ENCODE data around the gene SSTR1. TPM values are rescaled to one million over a fixed set of nuclear protein-coding genes. Genes with fewer than 3 reads are reported as not detected.
"Not testable (repeated sequence)": the region's sequence is repeated elsewhere in the genome, so short reads cannot be mapped to it uniquely, and the experiment has no call there.

The SSTR1 gene
- total RNA-seq, 4 donors from 2014 or later, result 0.16 to 1.2 (median 0.37) TPM

DNA sequence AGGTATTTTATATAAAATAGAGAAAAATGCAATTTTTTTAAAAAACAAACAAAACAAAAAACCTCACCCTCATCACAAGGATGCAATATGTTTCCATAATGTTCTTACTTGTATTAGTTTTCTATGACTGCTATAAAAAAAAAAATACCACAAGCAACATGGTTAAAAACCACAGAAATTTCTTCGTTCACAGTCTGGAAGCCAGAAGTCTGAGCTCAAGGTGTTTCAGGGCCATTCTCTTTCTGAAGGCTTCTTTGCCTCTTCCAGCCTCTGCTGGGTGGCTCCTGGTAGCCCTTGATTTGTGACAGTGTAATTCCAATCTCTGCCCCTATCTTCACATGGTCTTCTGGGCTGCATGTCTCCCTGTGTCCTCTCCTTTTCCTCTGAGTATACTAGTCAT is 21.5 kb upstream of the SSTR1 start:
- 64 to 84% methylated on average over 1 of the region's 1 CpG for WGBS, 2 donors (ENCODE audit: low coverage in 1 of 2)
- no peak overlapping the region for H3K4me3 ChIP-seq
- H3K27ac ChIP-seq, result no peak overlapping the region
- no peaks in the 10 kb centered on the region for H3K36me3 ChIP-seq
- no peaks in the 10 kb centered on the region for H3K9me3 ChIP-seq
- H3K27me3 ChIP-seq, result no peaks in the 10 kb centered on the region
- H3K4me1 ChIP-seq, result no peaks in the 10 kb centered on the region
- TF ChIP-seq POLR2A (IDR thresholded peaks at IDR 0.05) (no peak), EP300 (IDR thresholded peaks at IDR 0.05) (no peak), POLR2AphosphoS5 (IDR thresholded peaks at IDR 0.05) (no peak)
- TF ChIP-seq, protein P1, sequence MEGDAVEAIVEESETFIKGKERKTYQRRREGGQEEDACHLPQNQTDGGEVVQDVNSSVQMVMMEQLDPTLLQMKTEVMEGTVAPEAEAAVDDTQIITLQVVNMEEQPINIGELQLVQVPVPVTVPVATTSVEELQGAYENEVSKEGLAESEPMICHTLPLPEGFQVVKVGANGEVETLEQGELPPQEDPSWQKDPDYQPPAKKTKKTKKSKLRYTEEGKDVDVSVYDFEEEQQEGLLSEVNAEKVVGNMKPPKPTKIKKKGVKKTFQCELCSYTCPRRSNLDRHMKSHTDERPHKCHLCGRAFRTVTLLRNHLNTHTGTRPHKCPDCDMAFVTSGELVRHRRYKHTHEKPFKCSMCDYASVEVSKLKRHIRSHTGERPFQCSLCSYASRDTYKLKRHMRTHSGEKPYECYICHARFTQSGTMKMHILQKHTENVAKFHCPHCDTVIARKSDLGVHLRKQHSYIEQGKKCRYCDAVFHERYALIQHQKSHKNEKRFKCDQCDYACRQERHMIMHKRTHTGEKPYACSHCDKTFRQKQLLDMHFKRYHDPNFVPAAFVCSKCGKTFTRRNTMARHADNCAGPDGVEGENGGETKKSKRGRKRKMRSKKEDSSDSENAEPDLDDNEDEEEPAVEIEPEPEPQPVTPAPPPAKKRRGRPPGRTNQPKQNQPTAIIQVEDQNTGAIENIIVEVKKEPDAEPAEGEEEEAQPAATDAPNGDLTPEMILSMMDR (IDR thresholded peaks at IDR 0.05), result no peak
- ATAC-seq, result no peak

DNA sequence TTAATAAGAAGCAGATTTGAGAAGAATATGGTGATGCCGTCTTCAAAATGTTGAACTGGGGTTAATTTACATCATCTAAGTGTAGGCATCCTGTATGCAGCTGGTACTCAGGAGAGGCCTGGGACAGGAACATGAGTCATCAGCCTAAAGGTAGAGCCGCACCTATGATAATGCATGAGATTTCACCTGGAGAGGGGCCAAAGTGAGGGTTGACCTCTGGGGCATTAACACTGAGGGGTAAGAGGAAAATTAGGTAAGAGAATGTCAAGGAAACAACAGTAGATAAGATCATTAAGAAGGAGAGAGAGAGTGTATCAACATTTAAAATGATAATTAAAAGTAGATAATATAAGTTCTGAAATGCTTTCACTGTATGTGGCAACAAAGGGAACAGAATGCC is 20.2 kb upstream of the SSTR1 start:
- Histone ChIP-seq H3K27ac (no peak overlapping the region), H3K9me3 (no peaks in the 10 kb centered on the region), H3K4me3 (no peak overlapping the region), H3K27me3 (no peaks in the 10 kb centered on the region), H3K4me1 (no peaks in the 10 kb centered on the region), H3K36me3 (no peaks in the 10 kb centered on the region)
- no peak for TF ChIP-seq POLR2A (IDR thresholded peaks at IDR 0.05)
- TF ChIP-seq EP300 (IDR thresholded peaks at IDR 0.05), result no peak
- TF ChIP-seq, protein P1 (IDR thresholded peaks at IDR 0.05), result no peak
- TF ChIP-seq POLR2AphosphoS5 (IDR thresholded peaks at IDR 0.05), result no peak
- 63 to 86% methylated on average over 2 of the region's 2 CpGs for whole genome bisulfite sequencing, 2 donors (ENCODE audit: low coverage in 1 of 2)
- no peak for ATAC-seq

DNA sequence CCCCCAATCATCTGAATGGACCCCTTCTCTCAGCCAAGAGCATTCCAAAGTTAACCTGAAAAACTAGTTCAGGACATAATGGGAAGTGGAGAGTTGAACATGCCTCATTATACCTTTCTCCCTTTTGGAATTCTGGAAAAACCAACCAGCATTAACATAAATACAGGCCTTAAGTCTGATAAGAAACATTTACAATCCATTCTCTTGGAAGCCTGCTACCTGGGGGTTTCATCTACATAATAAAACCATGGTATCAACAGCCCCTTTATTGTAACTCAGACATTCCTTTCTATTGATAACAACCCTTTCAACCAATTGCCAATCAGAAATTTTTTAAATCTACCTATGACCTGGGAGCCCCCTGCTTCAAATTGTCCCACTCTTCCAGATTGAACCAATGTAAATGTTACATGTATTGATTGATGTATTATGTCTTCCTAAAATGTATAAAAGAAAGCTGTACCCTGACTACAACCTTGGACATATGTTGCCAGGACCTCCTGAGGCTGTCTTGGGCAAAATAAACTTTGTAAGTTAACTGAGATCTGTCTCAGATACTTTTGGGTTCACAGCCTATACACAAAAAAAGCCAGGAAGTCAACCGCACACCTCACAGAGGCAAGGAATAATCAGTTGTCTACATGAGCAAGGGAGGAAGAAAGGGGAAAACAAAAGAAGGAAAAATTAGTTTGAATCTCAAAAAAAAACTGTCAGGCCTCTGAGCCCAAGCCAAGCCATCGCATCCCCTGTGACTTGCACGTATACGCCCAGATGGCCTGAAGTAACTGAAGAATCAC is 17.6 kb upstream of the SSTR1 start:
- H3K4me1 ChIP-seq, result no peaks in the 10 kb centered on the region
- H3K27ac ChIP-seq, result no peak overlapping the region
- no peak for ATAC-seq
- no peaks in the 10 kb centered on the region for H3K9me3 ChIP-seq
- H3K27me3 ChIP-seq, result no peaks in the 10 kb centered on the region
- no peaks in the 10 kb centered on the region for H3K36me3 ChIP-seq
- no peak overlapping the region for H3K4me3 ChIP-seq
- WGBS, 2 donors (ENCODE audit: low coverage in 1 of 2), result 75% methylated on average over 4 of the region's 4 CpGs; no CpG with 5 or more reads in 1 of the 2 donors
- TF ChIP-seq EP300 (IDR thresholded peaks at IDR 0.05) (no peak), POLR2A (IDR thresholded peaks at IDR 0.05) (no peak), POLR2AphosphoS5 (IDR thresholded peaks at IDR 0.05) (no peak)
- TF ChIP-seq, protein P1 (IDR thresholded peaks at IDR 0.05), result no peak

DNA sequence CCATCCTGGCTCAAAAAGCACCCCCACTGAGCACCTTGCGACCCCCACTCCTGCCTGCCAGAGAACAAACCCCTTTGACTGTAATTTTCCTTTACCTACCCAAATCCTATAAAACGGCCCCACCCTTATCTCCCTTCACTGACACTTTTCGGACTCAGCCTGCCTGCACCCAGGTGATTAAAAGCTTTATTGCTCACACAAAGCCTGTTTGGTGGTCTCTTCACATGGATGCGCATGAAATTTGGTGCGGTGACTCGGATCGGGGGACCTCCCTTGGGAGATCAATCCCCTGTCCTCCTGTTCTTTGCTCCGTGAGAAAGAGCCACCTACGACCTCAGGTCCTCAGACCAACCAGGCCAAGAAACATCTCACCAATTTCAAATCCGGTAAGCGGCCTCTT is 16.9 kb upstream of the SSTR1 start:
- not testable (repeated sequence) for ATAC-seq, H3K4me3 ChIP-seq, H3K36me3 ChIP-seq, H3K27me3 ChIP-seq, H3K27ac ChIP-seq, H3K4me1 ChIP-seq, H3K9me3 ChIP-seq
- WGBS, 2 donors (ENCODE audit: low coverage in 1 of 2), result 74 to 81% methylated on average over 3 to 7 of the region's 11 CpGs

DNA sequence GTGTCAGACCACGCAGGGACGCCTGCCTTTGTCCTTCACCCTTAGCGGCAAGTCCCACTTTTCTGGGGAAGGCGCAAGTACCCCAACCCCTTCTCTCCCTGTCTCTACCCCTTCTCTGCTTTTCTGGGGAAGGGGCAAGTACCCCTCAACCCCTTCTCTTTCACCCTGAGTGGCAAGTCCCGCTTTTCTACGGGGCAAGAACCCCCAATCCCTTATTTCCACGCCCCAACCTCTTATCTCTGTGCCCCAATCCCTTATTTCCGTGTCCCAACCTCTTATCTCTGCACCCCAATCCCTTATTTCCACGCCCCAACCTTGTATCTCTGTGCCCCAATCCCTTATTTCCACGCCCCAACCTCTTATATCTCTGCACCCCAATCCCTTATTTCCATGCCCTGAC is 16.2 kb upstream of the SSTR1 start:
- ATAC-seq, H3K9me3 ChIP-seq, H3K36me3 ChIP-seq, H3K27me3 ChIP-seq, H3K27ac ChIP-seq, H3K4me3 ChIP-seq, H3K4me1 ChIP-seq: not testable (repeated sequence)
- 76 to 85% methylated on average over 2 to 8 of the region's 10 CpGs for WGBS, 2 donors (ENCODE audit: low coverage in 1 of 2)

DNA sequence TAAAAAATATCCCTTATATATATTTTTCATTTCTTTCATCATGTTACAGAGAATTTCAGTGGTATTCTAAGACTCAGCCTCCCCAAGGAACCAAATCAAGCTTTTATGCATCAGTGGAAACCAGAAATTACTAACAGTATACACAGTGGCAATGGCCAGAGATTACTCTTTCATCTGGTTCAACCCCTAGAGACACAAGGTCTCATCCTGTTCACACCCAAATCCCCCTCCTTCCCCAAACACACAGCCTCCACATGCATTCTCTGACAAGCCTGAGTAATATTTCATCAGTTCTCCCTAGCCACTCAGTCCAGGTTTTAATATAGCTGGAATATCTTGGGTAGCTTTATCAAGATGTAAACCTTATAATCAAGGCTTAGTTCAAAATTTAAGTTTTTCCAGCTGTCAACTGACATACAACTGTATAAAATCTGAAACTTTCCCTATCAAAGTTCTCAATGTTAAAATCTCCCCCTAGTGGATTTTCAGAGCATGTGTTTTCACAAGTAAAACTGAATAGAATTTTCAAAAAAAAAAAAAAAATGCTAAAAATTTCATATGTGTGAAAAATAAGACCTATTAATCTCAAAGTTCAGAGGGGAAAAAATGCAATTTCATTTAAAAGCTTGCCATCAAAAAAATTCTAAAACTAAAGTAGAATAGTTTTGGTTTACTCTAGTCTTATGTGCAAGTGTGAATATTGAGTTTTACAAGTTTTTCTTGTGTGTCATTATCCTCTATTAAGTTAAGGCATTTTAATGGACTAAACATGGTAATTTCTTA is 10.5 kb upstream of the SSTR1 start:
- Histone ChIP-seq H3K9me3 (no peaks in the 10 kb centered on the region), H3K4me1 (no peaks in the 10 kb centered on the region), H3K27ac (no peak overlapping the region), H3K36me3 (no peaks in the 10 kb centered on the region), H3K27me3 (no peaks in the 10 kb centered on the region), H3K4me3 (no peak overlapping the region)
- no peak for TF ChIP-seq POLR2AphosphoS5 (IDR thresholded peaks at IDR 0.05)
- TF ChIP-seq EP300 (IDR thresholded peaks at IDR 0.05), result no peak
- no peak for TF ChIP-seq POLR2A (IDR thresholded peaks at IDR 0.05)
- TF ChIP-seq, protein P1 (IDR thresholded peaks at IDR 0.05), result peak; percentile 20 to 37 (median 26)
- ATAC-seq, result no peak
